Osteoblast (primary cell): ENCODE data around the gene MRNIP. TPM values are rescaled to one million over a fixed set of nuclear protein-coding genes. Genes with fewer than 3 reads are reported as not detected.
A peak's percentile ranks its signal among the peaks of the same experiment; 100 is the strongest.

Experiments
- DNase-seq: peaks from one replicate; pipeline ENCODE4 v3.0.0; 2011; ENCODE audit warnings: low spot score, mixed read lengths; ENCODE audit not compliant: insufficient read length; ENCODE audit errors: missing footprints
- H2AFZ ChIP-seq: 2 replicates; pipeline ENCODE4 v1.6.0; 2011; ENCODE audit warnings: mild to moderate bottlenecking, low read length
- H3K27ac ChIP-seq: 2 replicates; pipeline ENCODE4 v1.5.1; 2011; ENCODE audit warnings: mild to moderate bottlenecking, low read depth, low read length, moderate library complexity
- H3K27me3 ChIP-seq: 2 replicates; pipeline ENCODE4 v1.6.0; 2012; ENCODE audit warnings: mild to moderate bottlenecking, control low read depth, inconsistent platforms, low read length, moderate library complexity; ENCODE audit not compliant: insufficient read depth
- H3K36me3 ChIP-seq: 2 replicates; pipeline ENCODE4 v1.5.1; 2011; ENCODE audit warnings: mild to moderate bottlenecking, low read length, control low read depth, moderate library complexity; ENCODE audit not compliant: insufficient read depth
- H3K4me1 ChIP-seq: 2 replicates; pipeline ENCODE4 v1.5.1; 2011; ENCODE audit warnings: mild to moderate bottlenecking, low read length, control low read depth, moderate library complexity; ENCODE audit not compliant: insufficient read depth
- H3K4me2 ChIP-seq: 2 replicates; pipeline ENCODE4 v1.6.0; 2011; ENCODE audit warnings: mild to moderate bottlenecking, low read length; ENCODE audit not compliant: insufficient read depth
- H3K4me3 ChIP-seq: fragments of 200-600 bp; sonication (generic); 3 replicates; pipeline ENCODE4 v1.5.1; 2012; ENCODE audit warnings: mild to moderate bottlenecking, low read length, inconsistent platforms; ENCODE audit not compliant: insufficient read depth
- H3K79me2 ChIP-seq: 2 replicates; pipeline ENCODE4 v1.6.0; 2012; ENCODE audit warnings: mild to moderate bottlenecking, low read length, control low read depth, inconsistent platforms; ENCODE audit not compliant: insufficient read depth
- H3K9me3 ChIP-seq: 2 replicates; pipeline ENCODE4 v1.5.1; 2011; ENCODE audit warnings: low read depth, low read length, control low read depth
- H4K20me1 ChIP-seq: 2 replicates; pipeline ENCODE4 v1.6.0; 2012; ENCODE audit warnings: mild to moderate bottlenecking, low read length, control low read depth; ENCODE audit not compliant: insufficient read depth
- total RNA-seq: library from RNA; depleted of rRNA; stranded (reverse); fragments of >200 nt; gene quantifications from 2 replicates; pipeline ENCODE4 v1.2.3, GENCODE V29; 2012
- TF ChIP-seq, protein P1 (sequence below): IDR thresholded peaks from 2 replicates; pipeline ENCODE4 v1.5.1; 2011; ENCODE audit warnings: mild to moderate bottlenecking, low read depth, low read length, moderate library complexity; ENCODE audit errors: extremely low read depth

MRNIP gene
- total RNA-seq, 1 donor, result 10.1 TPM

DNA sequence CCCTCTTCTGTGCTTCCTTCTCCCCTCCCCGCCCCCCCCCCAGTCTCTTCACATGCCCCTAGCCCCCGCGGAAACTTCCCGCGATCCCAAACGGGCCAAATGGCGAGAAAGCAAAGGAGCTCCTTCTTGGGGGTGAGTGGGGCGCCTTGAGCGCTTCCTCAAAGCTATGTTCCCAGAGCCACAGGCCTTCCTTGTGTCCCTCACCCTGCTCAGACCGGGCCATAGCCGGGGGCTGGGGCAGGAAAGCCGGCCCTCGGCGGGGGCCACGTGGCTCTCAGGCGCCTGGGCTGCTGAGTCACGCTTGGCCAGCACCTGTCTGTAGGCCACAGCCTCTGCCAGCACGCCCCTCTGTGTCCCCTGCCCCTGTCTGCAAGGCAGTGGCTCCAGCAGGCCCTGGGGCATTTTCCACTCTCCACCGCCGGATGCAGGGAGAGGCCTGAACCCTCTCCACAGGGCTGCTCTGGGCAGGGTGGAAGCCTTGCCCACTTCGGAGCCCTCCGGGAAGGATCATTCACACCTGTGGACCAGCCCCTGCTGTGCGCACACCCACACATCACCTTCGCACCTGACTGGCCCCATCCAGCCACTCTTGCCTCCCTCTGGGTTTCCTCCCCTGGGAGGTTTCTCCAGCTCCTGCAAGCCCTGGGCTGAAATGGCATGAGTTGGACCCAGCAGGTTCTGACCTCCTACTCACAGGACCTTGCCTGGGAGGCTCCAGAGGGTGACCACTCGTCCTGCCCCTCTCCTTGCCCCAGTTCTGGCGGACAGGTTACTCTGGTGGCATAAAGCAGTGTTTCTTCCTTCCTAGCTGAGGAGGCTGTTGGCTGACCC is 39.1 kb downstream of the MRNIP start:
- H4K20me1 ChIP-seq, result peaks cover 33% of the 10 kb centered on the region
- peaks cover 47% of the 10 kb centered on the region for H3K79me2 ChIP-seq
- peak overlapping the region; percentile 86 for H3K4me2 ChIP-seq
- H3K36me3 ChIP-seq, result peaks cover 19% of the 10 kb centered on the region
- peak overlapping the region; percentile 61 for H3K4me3 ChIP-seq
- TF ChIP-seq, protein P1, sequence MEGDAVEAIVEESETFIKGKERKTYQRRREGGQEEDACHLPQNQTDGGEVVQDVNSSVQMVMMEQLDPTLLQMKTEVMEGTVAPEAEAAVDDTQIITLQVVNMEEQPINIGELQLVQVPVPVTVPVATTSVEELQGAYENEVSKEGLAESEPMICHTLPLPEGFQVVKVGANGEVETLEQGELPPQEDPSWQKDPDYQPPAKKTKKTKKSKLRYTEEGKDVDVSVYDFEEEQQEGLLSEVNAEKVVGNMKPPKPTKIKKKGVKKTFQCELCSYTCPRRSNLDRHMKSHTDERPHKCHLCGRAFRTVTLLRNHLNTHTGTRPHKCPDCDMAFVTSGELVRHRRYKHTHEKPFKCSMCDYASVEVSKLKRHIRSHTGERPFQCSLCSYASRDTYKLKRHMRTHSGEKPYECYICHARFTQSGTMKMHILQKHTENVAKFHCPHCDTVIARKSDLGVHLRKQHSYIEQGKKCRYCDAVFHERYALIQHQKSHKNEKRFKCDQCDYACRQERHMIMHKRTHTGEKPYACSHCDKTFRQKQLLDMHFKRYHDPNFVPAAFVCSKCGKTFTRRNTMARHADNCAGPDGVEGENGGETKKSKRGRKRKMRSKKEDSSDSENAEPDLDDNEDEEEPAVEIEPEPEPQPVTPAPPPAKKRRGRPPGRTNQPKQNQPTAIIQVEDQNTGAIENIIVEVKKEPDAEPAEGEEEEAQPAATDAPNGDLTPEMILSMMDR, result no peak
- H2AFZ ChIP-seq, result peak overlapping the region; percentile 49
- peak overlapping the region; percentile 86 for H3K27ac ChIP-seq
- no peaks in the 10 kb centered on the region for H3K27me3 ChIP-seq
- H3K9me3 ChIP-seq, result no peaks in the 10 kb centered on the region
- DNase-seq, result peak; percentile 92
- H3K4me1 ChIP-seq, result peaks cover 43% of the 10 kb centered on the region

GRCh38 chr5:179818746-179819295 is 39.8 kb downstream of the MRNIP start:
- H3K36me3 ChIP-seq, result peaks cover 12% of the 10 kb centered on the region
- H3K4me1 ChIP-seq, result peaks cover 43% of the 10 kb centered on the region
- H3K79me2 ChIP-seq, result peaks cover 40% of the 10 kb centered on the region
- H3K4me3 ChIP-seq, result peak overlapping the region; percentile 61
- peak overlapping the region; percentile 42 for H2AFZ ChIP-seq
- DNase-seq, result peak; percentile 99
- no peaks in the 10 kb centered on the region for H3K9me3 ChIP-seq
- H3K27ac ChIP-seq, result peak overlapping the region; percentile 86
- H3K27me3 ChIP-seq, result no peaks in the 10 kb centered on the region
- peaks cover 26% of the 10 kb centered on the region for H4K20me1 ChIP-seq
- TF ChIP-seq, protein P1, result no peak
- H3K4me2 ChIP-seq, result peak overlapping the region; percentile 86

DNA sequence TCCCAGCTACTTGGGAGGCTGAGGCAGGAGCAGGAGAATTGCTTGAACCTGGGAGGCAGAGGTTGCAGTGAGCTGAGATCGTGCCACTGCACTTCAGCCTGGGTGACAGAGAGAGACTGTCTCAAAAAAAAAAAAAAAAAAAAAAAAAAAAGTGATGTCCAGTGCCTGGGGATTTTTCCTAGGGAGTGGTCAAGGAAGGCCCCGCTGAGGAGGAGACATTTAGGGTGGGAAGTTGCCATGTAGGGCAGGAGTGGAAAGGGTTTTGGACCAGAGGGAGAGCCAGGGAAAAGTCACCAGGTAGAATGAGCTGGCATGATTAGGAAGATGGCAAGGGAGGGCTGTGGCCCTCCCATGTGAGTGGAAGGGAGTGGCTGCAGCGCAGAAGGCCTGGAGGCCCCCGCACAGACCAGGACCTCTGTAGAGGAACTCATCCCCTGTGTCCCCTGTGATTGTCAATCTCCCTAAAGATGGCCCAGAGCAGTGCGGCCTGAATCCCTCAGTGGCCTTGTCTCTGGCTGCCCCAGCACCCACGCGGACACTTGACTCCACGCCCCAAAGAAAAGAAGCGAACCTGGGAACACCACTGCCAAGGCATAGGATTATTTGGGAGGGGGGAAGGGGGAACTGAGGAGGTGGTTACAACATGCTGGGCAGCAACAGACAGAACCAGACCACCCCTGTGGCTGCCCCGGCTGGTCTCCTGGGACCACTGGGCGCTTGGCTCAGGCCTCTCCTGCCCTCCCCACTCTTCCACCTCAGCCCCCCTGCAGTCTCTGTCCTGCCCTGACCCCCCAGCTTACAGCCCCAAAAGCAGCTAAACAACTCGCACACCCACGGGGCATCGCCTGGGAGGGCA is 40.5 kb downstream of the MRNIP start:
- no peaks in the 10 kb centered on the region for H3K27me3 ChIP-seq
- H3K4me2 ChIP-seq, result peak overlapping the region; percentile 86
- TF ChIP-seq, protein P1, result no peak
- peaks cover 19% of the 10 kb centered on the region for H4K20me1 ChIP-seq
- H3K4me1 ChIP-seq, result peaks cover 43% of the 10 kb centered on the region
- peak overlapping the region; percentile 86 for H3K27ac ChIP-seq
- H3K4me3 ChIP-seq, result peak overlapping the region; percentile 61
- peak; percentile 71 for DNase-seq
- peaks cover 6% of the 10 kb centered on the region for H3K36me3 ChIP-seq
- peak overlapping the region; percentile 42 for H2AFZ ChIP-seq
- H3K9me3 ChIP-seq, result no peaks in the 10 kb centered on the region
- peaks cover 33% of the 10 kb centered on the region for H3K79me2 ChIP-seq
